HG02678 (cell line): ENCODE data around the gene TDRD1.
"Not testable (repeated sequence)": the region's sequence is repeated elsewhere in the genome, so short reads cannot be mapped to it uniquely, and the experiment has no call there.

ENCODE experiments used
- ATAC-seq: cut with Tn5 transposase; IDR thresholded peaks from one replicate; pipeline ENCODE4 v1.9.1; 2021; ENCODE audit warnings: mild to moderate bottlenecking, moderate library complexity; ENCODE audit not compliant: unreplicated experiment

TDRD1 gene, protein sequence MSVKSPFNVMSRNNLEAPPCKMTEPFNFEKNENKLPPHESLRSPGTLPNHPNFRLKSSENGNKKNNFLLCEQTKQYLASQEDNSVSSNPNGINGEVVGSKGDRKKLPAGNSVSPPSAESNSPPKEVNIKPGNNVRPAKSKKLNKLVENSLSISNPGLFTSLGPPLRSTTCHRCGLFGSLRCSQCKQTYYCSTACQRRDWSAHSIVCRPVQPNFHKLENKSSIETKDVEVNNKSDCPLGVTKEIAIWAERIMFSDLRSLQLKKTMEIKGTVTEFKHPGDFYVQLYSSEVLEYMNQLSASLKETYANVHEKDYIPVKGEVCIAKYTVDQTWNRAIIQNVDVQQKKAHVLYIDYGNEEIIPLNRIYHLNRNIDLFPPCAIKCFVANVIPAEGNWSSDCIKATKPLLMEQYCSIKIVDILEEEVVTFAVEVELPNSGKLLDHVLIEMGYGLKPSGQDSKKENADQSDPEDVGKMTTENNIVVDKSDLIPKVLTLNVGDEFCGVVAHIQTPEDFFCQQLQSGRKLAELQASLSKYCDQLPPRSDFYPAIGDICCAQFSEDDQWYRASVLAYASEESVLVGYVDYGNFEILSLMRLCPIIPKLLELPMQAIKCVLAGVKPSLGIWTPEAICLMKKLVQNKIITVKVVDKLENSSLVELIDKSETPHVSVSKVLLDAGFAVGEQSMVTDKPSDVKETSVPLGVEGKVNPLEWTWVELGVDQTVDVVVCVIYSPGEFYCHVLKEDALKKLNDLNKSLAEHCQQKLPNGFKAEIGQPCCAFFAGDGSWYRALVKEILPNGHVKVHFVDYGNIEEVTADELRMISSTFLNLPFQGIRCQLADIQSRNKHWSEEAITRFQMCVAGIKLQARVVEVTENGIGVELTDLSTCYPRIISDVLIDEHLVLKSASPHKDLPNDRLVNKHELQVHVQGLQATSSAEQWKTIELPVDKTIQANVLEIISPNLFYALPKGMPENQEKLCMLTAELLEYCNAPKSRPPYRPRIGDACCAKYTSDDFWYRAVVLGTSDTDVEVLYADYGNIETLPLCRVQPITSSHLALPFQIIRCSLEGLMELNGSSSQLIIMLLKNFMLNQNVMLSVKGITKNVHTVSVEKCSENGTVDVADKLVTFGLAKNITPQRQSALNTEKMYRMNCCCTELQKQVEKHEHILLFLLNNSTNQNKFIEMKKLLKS

DNA sequence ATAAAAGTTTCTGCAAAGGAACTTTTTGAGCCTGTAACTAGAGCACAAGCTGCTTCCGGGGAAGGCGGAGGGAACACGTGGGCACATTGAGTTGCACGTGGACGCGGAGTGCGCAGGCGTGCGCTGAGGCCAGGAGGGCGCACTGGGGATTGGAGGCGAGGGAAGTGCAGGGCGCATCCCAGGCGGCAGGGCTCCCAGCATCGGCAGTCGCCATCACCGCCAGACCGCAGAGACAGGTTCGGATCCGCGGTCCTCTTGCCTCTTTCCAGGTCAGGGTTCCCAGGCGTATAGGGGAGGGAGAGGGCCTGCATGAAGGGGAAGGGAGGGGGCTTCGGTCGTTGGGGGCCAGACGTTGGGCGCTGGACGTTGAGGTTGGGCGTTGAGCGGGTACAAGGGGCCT, at the start of gene TDRD1:
Gene TDRD1, plus strand, starts transcription at position 206 of the 400 bp plus-strand sequence. CDS start 8,479 bp downstream, outside the sequence.
- no peak for ATAC-seq

DNA sequence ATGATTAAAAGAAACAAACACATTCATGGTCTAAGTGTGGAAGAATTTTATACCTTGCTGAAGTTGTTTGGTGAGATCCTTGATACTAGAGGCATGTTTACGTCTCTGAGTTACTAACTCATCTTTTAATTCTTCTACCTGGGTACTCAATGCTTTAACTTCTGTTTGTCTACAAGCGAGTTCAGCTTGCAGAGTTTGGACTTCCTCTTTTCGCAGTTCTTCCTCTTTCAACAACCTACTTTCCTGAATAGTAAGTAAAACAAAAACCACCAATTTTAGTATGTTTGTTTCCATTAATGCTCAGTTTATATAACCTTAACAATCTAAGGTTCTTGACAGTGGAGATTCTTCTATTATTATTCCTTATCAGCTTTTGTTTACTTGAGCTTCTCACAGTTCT, 48.1 kb upstream of the TDRD1 start:
- peak; percentile 78 for ATAC-seq

GRCh38 chr10:114135476-114135875, 43.7 kb upstream of the TDRD1 start:
- ATAC-seq, result no peak

DNA sequence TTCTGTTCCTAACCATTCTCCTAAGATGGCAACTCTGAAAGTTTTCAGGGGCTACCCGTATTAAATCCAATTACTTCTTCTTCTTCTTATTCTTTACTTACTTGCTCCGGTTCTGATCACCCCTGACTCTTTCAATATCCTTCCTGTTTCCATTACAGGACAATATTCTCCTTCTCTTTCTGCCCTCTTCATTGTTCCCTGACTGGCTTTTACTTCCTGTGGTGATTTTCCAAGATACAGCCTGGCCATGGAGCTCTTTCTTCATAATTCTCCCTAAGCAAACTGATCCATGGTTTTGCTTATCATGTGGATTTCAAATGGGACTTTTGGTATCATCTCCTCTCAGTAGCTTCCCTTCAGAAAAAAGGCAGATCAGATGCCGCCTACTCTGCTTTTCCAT, 40.6 kb upstream of the TDRD1 start:
- no peak for ATAC-seq

DNA sequence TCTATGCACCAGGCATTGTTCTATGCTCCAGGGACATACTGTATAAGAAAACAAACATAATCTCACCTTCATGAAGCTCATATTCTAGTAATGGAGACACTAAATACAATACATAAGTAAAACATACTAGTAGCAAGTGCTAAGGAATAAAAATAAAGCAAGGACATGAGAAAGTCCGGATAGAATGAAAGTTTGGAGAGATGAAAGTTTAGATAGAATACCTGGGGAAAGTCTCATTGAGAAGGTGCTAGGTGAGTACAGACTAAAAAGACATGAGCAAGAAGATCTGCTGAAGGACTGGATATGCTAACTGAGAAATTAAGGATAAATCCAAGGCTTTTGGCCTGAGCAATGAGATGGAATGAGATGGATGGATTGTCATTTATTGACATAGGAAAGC, 39.1 kb upstream of the TDRD1 start:
- ATAC-seq, result no peak

DNA sequence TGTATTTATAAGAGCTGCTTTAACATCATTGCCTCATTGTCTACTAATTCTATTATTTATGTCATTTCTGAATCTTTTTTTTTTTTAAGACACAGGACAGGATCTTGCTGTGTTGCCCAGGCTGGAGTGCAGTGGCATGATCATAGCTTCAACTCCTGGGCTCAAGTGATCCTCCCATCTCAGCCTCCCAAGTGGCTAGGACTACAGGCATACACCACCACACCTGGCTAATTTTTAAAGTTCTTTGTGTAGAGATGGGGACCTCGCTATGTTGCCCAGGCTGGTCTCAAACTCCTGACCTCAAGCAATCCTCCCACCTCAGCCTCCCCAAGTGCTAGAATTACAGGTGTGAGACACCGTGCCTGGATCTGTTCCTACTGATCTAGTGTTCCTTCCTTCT, 38.3 kb upstream of the TDRD1 start:
- not testable (repeated sequence) for ATAC-seq

GRCh38 chr10:114142018-114142417, 37.1 kb upstream of the TDRD1 start:
- ATAC-seq, result no peak

DNA sequence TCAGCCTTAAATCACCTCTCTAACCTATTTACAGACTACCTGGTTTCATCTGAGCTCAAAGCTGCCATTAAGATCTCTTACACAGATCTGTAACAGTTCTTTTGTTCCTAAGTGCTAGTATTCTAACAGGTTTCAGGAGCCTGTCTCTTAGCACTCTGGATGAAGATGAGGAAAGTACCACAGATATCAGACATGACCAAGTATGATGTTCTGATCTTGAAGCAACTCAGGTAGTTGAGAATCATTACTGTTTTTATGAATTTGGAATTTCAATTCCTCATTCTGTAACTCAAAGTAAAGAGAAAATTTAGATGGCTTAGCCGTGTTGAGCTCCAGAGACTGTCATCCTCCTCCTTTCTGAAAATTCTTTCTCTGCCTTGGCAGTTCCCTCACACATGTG, 36.0 kb upstream of the TDRD1 start:
- ATAC-seq, result no peak

GRCh38 chr10:114149476-114149875, 29.7 kb upstream of the TDRD1 start:
- not testable (repeated sequence) for ATAC-seq

DNA sequence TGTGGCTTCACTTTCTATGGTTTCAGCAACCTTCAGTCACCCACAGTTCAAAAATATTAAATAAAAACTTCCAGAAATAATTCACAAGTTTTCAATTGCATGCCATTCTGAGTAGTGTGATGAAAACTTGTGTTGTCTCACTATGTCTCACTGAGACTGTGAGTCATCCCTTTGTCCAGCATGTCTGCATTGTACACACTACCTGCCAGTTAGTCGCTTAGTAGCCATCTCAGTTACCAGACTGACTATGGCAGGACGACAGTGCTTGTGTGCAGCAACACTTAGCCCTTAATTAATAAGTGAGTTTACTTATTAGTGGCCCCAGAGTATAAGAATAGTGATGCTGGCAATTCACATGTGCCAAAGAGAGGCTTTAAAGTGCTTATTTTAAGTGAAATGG, 27.7 kb upstream of the TDRD1 start:
- ATAC-seq, result no peak

GRCh38 chr10:114151892-114152291, 27.3 kb upstream of the TDRD1 start:
- ATAC-seq, result no peak

GRCh38 chr10:114157912-114158311, 21.2 kb upstream of the TDRD1 start:
- no peak for ATAC-seq

- ATAC-seq, result no peak
Measured at GRCh38 chr10:114163062-114163461, 16.1 kb upstream of the TDRD1 start.

DNA sequence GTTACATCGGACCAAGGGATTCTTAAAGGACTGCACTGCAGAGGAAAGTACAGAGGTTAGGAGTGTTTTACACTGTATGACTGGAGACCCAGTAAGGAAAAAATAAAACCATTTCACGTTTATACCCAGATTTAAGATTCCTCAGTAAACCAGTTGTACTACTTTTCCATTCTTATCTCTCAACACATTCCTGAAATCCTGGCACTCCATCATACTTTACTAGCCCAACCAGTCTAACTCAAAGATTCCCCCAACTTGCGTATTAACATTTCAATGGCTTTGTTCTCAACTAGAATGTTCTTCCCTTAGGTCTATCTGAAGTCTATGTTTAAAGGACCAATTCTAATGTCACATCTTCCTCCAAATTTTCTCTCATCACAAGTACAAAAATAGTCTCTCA, 13.1 kb upstream of the TDRD1 start:
- no peak for ATAC-seq

- ATAC-seq, result no peak
Measured at GRCh38 chr10:114166494-114166893, 12.7 kb upstream of the TDRD1 start.

DNA sequence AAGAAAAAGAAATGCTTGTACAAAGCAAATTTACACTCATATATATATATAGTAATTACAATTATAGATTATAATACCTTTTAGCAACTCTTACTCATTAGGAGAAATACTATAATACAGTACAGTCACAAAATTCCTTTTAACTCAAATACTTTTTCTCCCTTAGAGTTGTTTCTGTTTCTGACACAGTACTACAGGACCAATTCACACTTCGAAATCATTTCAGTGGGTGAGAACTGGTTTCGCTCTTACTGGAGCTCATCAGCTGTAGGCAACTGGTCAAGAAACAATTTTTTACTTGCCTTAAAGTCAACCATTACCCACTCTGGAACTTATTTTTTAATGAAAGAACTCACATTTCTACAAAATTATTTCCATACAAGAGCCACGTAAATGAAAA, 11.2 kb upstream of the TDRD1 start:
- ATAC-seq, result no peak

DNA sequence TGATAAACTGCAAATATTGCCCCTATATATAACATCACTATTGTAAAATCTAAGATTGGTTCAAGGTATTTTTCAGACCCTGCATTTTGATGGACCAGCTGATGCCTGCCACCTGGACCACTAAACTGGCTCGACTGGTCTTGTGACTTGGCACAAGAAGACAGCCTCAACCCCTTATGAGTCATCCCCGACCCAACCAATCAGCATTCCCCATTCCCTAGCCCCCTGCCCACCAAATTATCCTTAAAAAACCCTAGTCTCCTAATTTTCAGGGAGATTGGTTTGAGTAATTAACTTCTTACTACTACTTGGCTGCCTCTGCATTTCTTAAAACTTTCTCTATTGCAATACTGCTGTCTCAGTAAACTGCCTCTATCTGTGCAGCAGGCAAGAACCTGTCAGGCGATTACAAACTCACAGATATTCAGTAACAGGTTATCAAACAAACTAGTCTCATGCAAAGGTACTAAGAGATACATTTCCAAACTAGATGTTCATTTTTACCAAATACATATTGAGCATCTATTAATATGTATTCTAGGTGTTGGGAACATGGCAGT, 10.6 kb upstream of the TDRD1 start:
- no peak for ATAC-seq

DNA sequence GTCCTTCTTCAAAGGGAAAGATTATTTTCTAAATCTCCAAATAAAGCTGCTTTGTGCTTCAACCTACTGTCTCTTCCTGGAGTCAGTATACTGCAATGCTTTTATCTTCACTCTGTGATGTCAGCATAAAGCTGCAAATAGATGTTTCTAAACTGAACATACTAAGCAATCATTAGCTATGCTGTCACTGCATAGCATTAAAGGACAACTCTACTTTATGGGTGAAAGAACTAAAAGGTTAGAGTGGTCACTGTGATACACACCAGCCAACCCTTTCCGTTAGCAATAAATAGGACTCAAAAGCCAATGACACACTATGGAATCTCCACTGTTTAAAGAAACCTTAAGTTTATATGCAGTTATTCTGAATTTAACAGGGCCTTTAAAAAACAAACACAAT, 6.9 kb upstream of the TDRD1 start:
- no peak for ATAC-seq

DNA sequence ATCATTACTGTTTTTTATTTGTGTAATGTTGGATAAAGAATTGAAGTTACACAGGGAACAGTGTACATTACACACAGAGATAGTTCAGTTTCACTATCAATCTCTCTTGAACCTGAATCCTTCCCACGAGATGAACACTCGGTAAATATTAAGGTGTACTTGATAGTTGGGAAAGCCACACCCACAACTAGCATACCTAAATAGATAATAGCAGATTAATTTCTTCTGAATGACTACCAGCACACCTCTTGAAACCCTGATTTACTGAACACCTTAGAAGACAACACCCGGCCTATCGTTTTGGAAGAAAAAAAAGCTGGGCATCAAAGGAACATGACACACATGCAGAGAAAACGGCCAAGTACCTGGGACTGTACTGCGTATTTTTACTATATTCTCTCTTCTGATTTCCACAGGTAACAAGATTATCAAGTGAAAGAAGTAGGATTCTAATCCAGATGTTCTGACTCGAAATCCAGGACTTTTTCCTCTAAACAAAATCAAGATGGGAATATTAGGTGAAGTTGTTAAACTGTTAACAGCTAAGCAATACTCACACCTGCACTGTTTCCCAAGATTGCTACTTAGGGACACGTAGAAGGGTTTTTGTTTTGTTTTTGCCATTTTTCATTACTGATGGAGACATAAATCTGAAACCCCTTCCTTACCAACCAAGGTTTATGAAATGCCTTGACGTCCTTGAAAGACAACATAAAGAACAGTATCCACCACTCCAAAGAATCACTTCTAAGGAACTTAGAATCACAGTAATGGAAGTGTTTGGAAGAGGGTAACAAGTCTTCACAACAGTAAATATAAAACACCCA, 6.2 kb upstream of the TDRD1 start:
- ATAC-seq, result no peak

- ATAC-seq, result no peak
Measured at GRCh38 chr10:114173603-114173920, 5.6 kb upstream of the TDRD1 start.
